G401.6 (cell line): ENCODE results near the gene STX4.
"Not testable (repeated sequence)": the region's sequence is repeated elsewhere in the genome, so short reads cannot be mapped to it uniquely, and the experiment has no call there.

Experiments used
- FAIRE-seq: peaks from 2 replicates; lab custom pipeline; 2012; peaks lifted over from hg19 to GRCh38; lab: Jason Lieb, UNC

The STX4 gene

DNA sequence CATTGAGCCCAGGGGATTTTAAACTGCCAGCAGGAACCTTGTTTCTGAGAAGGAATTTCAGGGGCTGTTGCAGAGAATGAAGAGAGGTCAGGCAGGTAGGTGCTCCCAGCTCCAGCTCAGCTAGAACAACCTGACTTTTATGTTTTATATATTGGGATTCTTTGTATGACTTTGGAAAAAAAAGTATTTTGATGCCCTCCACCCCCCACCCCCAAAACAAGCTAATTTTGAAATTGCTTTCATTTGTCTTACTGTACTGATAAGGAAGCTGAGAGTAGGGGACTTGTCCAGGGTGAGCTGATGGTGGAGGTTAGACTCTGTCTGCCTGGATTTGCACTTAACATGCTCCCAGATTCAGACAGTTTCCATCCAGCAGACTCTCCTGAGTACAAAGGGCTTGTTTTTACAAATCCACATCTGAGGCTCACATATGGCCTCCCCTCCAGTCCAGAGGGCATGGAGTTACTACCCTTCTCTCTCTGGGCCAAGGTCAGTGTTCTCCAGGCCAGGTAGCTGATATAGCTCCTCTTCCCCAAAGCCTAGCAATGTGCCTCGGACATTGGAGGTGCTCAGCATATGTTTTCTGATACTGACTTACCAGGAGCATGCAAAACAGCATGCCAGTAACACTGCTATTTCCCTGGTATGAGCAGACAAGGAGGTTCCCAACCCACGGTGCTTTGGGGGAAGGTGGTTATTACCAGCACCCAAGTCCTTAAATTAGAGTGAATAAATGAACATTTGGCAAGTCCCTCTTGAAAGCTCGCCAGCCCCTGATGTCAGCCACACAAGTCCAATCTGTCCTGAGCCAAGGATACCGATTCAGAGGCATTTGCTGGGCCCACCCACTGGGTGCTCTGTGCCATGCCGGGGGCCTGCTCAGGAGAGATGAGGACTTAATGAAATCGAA is 34.3 kb upstream of the STX4 start:
- no peak for FAIRE-seq

GRCh38 chr16:31000671-31001382 is 32.5 kb upstream of the STX4 start:
- no peak for FAIRE-seq

GRCh38 chr16:31001507-31002249 is 31.7 kb upstream of the STX4 start:
- FAIRE-seq = no peak

DNA sequence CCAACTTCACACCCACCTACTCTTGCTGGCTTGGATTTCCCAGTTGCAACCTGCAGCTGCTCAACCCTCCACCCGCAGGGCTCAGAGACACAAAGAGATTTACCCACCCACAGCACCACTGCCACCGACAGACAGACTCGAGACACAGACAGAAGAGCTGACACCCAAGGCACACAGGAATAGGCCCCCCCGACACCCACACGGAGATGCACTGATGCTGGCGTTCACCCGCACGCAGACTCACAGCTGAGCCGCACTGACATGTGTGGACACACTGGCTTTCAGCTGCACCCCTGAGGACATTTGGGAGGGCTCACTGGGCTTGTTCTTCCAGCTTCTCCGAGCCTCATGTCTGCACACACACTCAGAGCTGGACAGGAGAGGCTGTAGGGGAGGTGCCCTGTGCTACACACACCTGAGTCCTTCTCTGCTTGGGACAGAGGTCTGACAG is 31.1 kb upstream of the STX4 start:
- FAIRE-seq = no peak

DNA sequence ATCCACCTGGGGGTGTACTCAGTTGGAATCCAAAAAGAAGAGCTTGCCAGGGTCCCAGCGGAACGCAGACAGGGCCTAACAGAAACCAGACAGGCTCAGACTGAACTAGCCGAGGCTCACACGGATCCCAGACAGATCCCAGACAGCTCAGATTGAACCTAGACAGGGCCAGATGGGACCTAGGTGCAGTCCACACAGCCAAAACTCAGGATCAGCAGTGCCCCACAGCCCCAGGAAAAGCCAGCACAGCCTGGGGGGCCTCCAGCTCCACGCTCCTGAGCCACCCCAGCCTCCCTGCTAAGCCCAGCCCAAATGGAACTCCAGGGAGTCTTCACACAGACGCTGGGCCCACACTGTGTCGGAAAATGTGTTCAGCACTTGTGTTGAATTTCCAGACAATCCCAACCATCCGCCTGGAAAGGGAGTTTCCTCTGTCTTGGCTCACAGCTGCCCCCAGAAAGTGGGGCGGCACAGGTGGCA is 30.5 kb upstream of the STX4 start:
- no peak for FAIRE-seq

DNA sequence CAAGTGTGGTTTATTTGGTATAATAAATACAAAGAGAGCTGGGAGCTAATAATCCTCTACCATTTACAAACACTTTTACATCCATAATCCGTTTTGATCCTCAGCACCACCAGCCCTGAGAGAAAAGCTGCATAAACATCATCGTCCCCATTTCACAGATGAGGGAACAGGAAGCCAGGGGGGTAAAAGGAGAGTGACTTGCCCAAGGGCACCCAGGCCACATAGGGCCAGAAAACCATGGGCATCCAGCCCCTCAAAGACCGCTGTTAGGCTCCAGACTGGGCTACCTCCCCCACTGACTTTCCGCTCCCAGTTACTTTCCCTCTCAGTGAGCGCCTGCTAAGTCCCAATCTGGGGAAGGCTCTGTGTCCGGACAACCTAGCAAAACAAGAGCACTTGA is 29.6 kb upstream of the STX4 start:
- no peak for FAIRE-seq

GRCh38 chr16:31004658-31005057 is 28.7 kb upstream of the STX4 start:
- no peak for FAIRE-seq

DNA sequence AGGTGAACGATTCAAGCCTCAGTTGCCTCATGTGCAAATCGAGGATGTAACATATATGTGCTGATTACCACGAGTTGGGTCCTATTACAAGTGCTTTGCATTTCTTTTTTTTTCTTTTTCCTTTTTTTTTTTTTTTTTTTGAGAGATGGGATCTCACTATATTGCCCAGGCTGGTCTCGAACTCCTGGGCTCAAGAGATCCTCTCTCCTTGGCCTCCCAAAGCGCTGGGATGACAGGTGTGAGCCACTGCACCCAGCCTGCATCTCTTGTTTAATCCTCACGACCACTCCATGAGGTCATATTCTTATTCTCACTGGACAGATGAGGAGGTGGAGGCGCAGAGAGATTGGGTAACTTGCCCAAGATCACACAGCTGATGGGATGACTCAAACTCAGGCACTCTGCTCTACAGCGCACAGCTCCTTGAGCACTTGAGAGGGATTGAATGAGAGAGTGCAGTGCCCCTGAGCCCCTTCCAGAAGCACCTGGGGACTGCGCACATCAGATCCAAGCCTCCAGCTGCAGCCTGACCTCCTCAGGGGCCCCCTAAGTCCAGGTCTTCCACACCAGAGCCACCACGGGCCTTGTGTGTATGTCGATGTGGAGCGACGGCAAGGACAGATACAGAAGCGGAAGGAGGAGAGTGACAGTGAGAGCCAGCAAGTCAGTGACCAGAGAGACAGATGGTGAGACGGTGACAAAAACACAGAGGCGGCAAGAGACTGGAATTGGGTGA is 27.8 kb upstream of the STX4 start:
- no peak for FAIRE-seq

GRCh38 chr16:31006086-31006385 is 27.3 kb upstream of the STX4 start:
- no peak for FAIRE-seq

DNA sequence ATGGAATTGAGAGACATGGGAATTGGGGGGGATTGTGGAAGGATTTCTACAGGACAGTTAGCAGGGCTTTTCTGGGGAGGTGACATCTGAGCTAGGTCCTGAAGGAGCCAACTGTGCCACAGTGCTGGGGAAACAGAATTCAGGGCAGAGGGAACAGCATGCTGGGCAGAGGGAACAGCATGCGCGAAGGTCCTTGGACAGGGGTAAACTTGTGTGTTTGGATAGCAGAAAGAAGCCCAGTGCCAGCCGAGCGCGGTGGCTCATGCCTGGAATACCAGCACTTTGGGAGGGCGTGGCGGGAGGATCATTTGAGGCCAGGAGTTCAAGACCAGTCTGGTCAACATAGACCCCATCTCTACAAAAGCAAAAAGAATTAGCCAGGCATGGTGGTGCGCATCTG is 26.8 kb upstream of the STX4 start:
- no peak for FAIRE-seq

DNA sequence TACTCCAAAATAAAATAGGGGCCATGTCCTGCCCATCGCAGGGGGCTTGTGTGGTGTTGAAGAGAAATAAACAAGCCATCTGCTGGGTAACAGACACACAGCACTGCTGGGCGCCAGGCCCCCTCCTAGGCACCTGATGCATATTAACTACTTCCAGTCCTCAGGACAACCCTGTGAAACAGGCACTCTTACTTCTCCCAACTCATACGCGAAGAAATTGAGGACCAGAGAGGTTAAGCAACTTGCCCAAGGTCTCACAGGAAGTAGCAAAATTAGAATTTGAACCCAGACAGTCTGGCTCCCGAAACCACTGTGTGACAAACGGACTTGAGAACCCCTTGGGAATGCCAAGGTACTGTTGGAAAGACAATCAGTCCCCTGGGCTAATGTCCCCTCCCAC is 25.7 kb upstream of the STX4 start:
- no peak for FAIRE-seq

DNA sequence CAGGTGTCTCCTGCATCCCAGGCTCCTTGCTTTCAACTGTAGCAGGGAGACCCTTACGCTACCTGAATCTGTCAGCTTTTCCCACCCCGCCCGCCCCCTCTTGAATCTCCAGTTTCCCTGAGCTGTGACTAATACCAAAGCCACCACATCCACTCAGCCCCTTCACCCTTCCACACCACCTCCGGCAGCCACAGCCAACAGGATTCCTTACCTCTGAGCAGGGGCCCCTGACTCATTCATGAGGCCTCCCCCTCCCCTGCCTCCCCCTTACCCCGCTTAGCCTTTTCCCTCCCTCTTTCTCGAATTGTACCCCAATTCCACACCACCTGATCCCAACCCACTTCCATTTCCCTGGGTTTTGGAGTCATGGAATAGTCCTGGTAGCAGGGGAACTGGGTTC is 25.2 kb upstream of the STX4 start:
- no peak for FAIRE-seq

DNA sequence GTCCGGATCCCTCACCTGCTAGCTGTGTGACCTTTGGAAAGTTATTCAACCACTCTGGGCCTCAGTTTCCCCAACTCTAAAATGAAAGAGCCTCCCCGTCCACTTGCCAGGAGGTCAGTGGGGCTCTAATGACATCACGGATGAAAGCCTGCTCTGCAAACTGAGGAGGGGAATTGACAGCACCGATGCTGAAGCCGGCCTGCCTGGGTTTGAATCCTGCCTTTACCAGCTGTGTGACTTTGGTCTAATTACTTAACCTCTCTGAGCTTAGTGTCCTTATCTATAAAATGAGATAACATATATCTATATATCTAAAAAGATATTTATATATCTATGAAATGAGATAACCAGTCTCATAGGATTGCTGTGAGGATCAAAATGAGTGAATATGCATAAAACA is 24.8 kb upstream of the STX4 start:
- no peak for FAIRE-seq

GRCh38 chr16:31009120-31009519 is 24.2 kb upstream of the STX4 start:
- no peak for FAIRE-seq

DNA sequence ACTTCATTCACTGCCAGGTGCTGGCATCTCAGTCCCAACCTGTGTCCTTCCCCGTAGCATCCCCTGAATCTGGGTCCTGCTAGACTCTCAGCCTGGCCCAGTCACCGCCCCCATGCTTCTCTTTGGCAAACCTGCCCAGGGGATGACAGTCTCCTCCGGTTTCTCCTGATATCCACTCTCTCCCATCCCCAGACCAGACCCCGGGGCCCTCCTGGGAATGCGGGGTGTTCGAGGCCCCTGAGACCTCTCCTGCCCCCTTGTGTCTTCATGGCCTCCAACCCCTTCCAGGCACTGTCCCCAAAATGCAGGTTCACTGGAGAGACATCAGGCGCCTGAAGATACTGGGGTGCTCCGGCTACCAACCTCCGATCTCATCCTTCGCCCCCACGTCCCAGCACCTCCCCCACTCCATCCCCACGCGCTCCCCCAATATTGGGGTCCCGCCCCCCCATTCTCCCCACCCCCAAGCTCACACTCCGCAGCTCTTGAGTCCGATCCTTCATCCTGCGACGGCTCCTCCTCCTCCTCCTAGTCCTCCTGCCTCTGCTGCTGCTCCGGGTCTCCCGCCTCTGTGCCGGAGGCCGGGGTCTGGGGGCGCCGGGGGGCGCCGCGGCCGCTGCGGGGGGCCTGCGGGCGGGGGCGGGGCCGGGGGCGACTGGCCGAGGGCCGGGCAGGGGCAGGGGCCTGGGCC is 23.3 kb upstream of the STX4 start:
- FAIRE-seq = no peak

DNA sequence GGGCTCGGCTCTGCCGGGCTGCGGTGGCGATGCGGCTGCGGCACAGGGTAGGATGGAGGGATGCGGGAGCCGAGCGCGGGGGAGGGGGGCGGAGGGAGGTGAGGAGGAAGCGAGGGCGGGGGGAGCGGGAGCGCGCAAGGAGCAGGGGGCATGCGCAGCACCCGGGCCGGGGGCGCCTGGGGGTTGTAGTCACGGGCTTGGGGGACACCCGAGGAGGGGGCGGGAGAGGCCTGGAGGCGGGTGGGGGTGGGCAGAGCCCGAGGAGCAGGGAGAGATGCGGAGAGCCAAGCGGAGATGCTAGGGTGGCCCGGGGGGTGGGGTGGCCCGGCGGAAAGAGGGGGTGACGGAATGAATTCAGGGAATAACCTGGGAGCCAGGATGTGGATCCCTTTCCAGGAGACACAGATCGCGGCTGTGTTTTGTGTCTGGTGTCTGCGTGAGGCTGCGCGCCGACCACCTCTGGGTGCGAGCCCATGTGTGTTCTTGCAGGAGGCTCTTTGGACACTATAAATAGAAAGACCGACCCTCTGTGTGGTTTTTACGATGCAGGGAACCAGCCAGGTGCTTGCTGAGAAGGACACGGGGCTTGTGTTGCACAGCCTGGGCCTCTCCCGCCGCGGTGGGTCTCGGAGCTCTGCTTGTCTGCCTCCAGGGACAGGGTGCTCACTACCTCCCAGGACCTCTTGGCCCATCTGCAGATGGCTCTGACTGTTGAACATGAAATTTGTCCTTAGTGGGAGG is 22.6 kb upstream of the STX4 start, which contains the start of gene STX1B:
Gene STX1B (minus strand): TSS at position 54 of the 741 bp plus-strand sequence. CDS start 242 bp downstream, outside the sequence.
- no peak for FAIRE-seq

GRCh38 chr16:31011815-31012214 is 21.5 kb upstream of the STX4 start:
- FAIRE-seq = not testable (repeated sequence)

DNA sequence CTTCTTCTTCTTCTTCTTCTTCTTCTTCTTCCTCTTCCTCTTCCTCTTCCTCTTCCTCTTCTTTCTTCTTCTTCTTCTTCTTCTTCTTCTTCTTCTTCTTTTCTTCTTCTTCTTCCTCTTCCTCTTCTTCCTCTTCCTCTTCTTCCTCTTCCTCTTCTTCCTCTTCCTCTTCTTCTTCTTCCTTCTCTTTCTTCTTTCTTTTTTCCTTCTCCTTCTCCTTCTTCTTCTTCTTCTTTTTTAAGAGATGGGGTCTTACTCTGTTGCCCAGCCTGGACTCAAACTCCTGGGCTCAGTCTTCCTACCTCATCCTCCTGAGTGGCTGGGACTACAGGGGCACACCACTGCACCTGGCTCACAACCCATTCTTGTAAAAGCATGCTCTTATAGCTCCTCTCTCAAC is 20.1 kb upstream of the STX4 start:
- not testable (repeated sequence) for FAIRE-seq

DNA sequence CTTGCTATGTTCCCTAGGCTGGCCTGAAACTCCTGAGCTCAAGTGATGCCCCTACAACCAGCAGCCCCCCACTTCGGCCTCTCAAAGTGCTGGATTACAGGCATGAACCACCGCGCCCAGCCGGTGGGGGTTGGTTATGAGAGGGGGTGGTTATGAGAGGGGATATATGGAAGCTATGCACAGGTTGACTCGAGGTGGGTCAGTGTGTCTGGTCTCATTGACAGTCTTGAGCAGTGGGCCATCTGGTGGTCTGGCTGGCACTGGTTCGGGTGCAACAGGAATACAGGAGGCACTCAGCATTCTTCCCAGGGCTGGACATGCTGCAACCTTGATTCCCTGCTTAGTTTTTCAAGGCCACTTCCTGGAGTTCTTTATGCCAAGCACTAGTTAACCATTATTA is 17.3 kb upstream of the STX4 start:
- FAIRE-seq = no peak

DNA sequence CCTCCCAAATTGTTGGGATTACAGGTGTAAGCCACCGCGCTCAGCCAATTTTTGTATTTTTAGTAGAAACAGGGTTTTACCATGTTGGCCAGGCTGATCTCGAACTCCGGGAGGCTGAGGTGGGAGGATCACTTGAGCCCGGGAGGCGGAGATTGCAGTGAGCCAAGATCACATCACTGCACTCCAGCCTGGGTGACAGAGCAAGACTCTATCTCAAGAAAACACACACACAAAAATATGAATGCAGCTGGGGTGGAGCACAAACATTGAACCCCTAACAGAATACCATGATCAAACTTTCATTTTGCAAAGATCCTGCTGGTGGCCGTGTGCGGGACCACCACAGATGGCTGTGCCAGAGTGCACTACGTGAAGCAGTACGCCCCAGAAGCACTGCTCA is 15.6 kb upstream of the STX4 start:
- not testable (repeated sequence) for FAIRE-seq

DNA sequence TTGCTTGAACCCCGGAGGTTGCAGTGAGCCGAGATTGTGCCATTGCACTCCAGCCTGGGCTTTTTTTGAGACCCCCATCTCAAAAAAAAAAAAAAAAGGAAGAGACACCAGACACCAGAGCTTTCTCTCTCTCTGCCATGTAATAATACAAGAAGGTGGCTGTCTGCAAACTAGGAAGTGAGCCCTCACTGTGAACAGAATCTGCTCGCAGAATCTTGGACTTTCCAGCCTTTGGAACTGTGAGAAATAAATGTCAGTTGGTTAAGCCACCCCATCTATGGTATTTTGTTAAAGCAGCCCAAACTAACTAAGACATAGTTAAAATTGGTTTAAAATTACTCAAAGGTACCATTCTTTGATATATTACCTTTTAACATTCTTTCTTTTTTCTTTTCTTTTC is 12.8 kb upstream of the STX4 start:
- no peak for FAIRE-seq
